ENCODE measurements around the gene LAMTOR2. TPM values are rescaled to one million over a fixed set of nuclear protein-coding genes. Genes with fewer than 3 reads are reported as not detected.

LAMTOR2 gene
- total and polyA plus RNA-seq, 9 of the 15 experiments (the other 6 are each of a cell fraction or from before 2014, with no cell fraction given): 39.0 to 161 (median 74.6) TPM

DNA sequence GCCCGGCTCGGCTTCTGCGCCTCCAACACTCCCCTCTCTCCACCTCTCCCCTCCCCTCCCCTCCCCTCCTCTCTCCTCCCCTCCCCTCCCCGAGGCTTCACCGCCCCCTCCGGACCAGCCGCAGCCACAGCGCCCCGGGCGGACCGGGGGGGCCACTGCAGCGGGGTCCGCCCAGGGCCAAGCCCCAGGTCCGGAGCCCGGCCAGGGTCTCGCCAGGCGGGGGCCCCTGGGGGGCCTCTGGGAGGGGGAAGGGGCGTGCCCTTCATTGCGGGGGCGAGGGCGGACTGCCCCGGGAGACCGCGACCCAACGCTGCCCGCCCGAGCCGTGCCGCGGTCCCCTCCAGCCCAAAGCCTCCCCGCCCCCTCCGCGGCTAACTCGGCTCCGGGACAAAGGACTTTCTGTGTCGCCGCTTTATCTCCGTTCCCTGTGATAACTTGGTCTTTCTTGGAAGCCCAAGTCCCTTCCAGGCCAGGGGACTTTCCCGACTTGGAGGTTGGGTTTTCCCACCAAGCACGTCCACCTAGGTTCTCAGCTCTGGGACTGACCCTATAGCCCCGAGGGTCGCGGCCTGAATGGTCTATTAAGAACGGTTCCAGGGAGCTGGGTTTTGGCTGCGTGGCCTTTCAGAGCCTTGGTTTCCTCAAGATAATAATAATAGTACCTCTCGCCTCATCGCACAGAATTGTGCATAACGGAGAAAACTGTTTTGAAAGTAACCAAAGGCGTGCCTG is 648 bp upstream of the LAMTOR2 start, which contains the start of gene UBQLN4 (continued):
- TF ChIP-seq PHF8 (IDR thresholded peaks at IDR 0.05; ENCODE audit: borderline replicate concordance, low read length): peak; percentile 51; the same call in 1 of the 2 replicates
- TF ChIP-seq, protein P1, sequence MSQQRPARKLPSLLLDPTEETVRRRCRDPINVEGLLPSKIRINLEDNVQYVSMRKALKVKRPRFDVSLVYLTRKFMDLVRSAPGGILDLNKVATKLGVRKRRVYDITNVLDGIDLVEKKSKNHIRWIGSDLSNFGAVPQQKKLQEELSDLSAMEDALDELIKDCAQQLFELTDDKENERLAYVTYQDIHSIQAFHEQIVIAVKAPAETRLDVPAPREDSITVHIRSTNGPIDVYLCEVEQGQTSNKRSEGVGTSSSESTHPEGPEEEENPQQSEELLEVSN (IDR thresholded peaks at IDR 0.05; ENCODE audit: borderline replicate concordance in 1 of 2, extremely low read depth in 1 of 2, insufficient read depth in 1 of 2, insufficient read length in 1 of 2, low read depth in 1 of 2, low read length in 1 of 2, poor library complexity in 1 of 2, severe bottlenecking in 1 of 2): no peak
- no peak for TF ChIP-seq ZNF431 (CRISPR knock-in tag; IDR thresholded peaks at IDR 0.05)
- TF ChIP-seq ZNF586 (CRISPR knock-in tag; conservative IDR thresholded peaks at IDR 0.05): no peak
- TF ChIP-seq ZBTB26 (CRISPR knock-in tag; IDR thresholded peaks at IDR 0.05): no peak
- TF ChIP-seq SRSF9 (IDR thresholded peaks at IDR 0.05; ENCODE audit: borderline replicate concordance, low read depth, low read length): no peak
- no peak for TF ChIP-seq CREBBP (IDR thresholded peaks at IDR 0.05; ENCODE audit: low read depth, low read length)
- TF ChIP-seq, protein P2, sequence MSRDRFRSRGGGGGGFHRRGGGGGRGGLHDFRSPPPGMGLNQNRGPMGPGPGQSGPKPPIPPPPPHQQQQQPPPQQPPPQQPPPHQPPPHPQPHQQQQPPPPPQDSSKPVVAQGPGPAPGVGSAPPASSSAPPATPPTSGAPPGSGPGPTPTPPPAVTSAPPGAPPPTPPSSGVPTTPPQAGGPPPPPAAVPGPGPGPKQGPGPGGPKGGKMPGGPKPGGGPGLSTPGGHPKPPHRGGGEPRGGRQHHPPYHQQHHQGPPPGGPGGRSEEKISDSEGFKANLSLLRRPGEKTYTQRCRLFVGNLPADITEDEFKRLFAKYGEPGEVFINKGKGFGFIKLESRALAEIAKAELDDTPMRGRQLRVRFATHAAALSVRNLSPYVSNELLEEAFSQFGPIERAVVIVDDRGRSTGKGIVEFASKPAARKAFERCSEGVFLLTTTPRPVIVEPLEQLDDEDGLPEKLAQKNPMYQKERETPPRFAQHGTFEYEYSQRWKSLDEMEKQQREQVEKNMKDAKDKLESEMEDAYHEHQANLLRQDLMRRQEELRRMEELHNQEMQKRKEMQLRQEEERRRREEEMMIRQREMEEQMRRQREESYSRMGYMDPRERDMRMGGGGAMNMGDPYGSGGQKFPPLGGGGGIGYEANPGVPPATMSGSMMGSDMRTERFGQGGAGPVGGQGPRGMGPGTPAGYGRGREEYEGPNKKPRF (IDR thresholded peaks at IDR 0.05; ENCODE audit: low read depth, low read length): no peak
- TF ChIP-seq RBM39 (optimal IDR thresholded peaks at IDR 0.05; ENCODE audit: low read depth, low read length): no peak
- no peak for TF ChIP-seq NFIC (IDR thresholded peaks at IDR 0.05)
- TF ChIP-seq FOXM1 (IDR thresholded peaks at IDR 0.05; ENCODE audit: low read depth): no peak
- TF ChIP-seq FOXM1 (CRISPR knock-in tag; IDR thresholded peaks at IDR 0.05; ENCODE audit: low read depth): no peak
- TF ChIP-seq SAFB2 (IDR thresholded peaks at IDR 0.05; ENCODE audit: borderline replicate concordance, low read depth, low read length, severe bottlenecking): no peak
- no peak for TF ChIP-seq BDP1 (IDR thresholded peaks at IDR 0.05; ENCODE audit: insufficient read depth, insufficient read length)
- TF ChIP-seq SNIP1 (IDR thresholded peaks at IDR 0.05; ENCODE audit: low read depth): no peak
- no peak for TF ChIP-seq EZH2 (IDR thresholded peaks at IDR 0.05; ENCODE audit: borderline replicate concordance, low read depth, low read length)
- no peak for TF ChIP-seq PHF20 (IDR thresholded peaks at IDR 0.05; ENCODE audit: partially characterized antibody)
- no peak for TF ChIP-seq ZFP30 (CRISPR knock-in tag; IDR thresholded peaks at IDR 0.05; ENCODE audit: borderline replicate concordance)
- no peak for TF ChIP-seq MLLT1 (IDR thresholded peaks at IDR 0.05)
- no peak for TF ChIP-seq ZNF24 (IDR thresholded peaks at IDR 0.05)
- TF ChIP-seq EWSR1 (IDR thresholded peaks at IDR 0.05; ENCODE audit: borderline replicate concordance, low read depth, partially characterized antibody): no peak
- no peak for TF ChIP-seq BRF1 (IDR thresholded peaks at IDR 0.05; ENCODE audit: borderline replicate concordance, extremely low read depth, insufficient read length)
